Measurements from ENCODE around the gene CCN2. TPM values are rescaled to one million over a fixed set of nuclear protein-coding genes. Genes with fewer than 3 reads are reported as not detected.

The CCN2 gene
- total and polyA plus RNA-seq, 2 of the 8 experiments (the other 6 are each of a cell fraction or from before 2014, with no cell fraction given) = 25.0 to 107 TPM

GRCh38 chr6:131955876-131956275 lies 4.7 kb upstream of the CCN2 start:
- H2BK120ac ChIP-seq (replicated peaks; ENCODE audit: low read depth, low read length) = no peak overlapping the region
- H3K79me1 ChIP-seq (ENCODE audit: low read depth, low read length) = no peaks in the 10 kb centered on the region
- H4K20me1 ChIP-seq (replicated peaks in 1 of 2; ENCODE audit: control insufficient read depth in 1 of 2, insufficient read depth in 2 of 2, low read length in 2 of 2) = no peaks in the 10 kb centered on the region
- no peaks in the 10 kb centered on the region; the same call in 1 of the 2 replicates for H3K23me2 ChIP-seq (ENCODE audit: low read depth, low read length)
- H3K23ac ChIP-seq (ENCODE audit: insufficient read length) = no peak overlapping the region
- H3K18ac ChIP-seq (ENCODE audit: extremely low read depth, low read length) = no peak overlapping the region; the same call in 1 of the 2 replicates
- 0 out of 2 replicates have a peak overlapping the region, but pooled peaks have one; percentile 12 for H2BK15ac ChIP-seq (ENCODE audit: low read length)
- ChIA-PET CTCF (ENCODE audit: partially characterized antibody) (interaction anchor here (0.7 to 3.2 kb wide), 12 partner anchors 8 to 324 kb away, joined by 3 to 20 read pairs (median 4); no protein-coding TSS in a partner anchor), POLR2A (ENCODE audit: partially characterized antibody) (interaction anchor here (0.6 to 1.7 kb wide), 4 partner anchors 9 to 250 kb away, joined by 3 to 8 read pairs (median 3); no protein-coding TSS in a partner anchor)
- DNase-seq (ENCODE audit: low read depth in 1 of 2, low spot score in 2 of 2) (no peak), FAIRE-seq (peak; percentile 19)
- H3K36me3 ChIP-seq (ENCODE audit: control insufficient read depth in 2 of 4, insufficient read depth in 4 of 4, low read length in 3 of 4) = no peaks in the 10 kb centered on the region
- H4K91ac ChIP-seq (replicated peaks; ENCODE audit: insufficient read length, low read length) = no peak overlapping the region
- peaks cover 0 to 10% of the 10 kb centered on the region in 2 experiments; a peak in 1 of 4 replicates for H3K79me2 ChIP-seq (ENCODE audit: control insufficient read depth in 1 of 2, insufficient read depth in 2 of 2, low read length in 2 of 2)
- WGBS, 2 experiments (ENCODE audit: extremely low coverage in 1 of 2, insufficient coverage in 1 of 2, insufficient read length in 1 of 2, insufficient replicate concordance in 2 of 2, low coverage in 1 of 2, low lambda C conversion rate in 2 of 2, missing lambda C conversion rate in 1 of 2) = 100% methylated on average over 1 of the region's 1 CpG; no CpG with 5 or more reads in 1 of the 2 experiments
- no peaks in the 10 kb centered on the region for H3K9me3 ChIP-seq (ENCODE audit: insufficient read depth in 2 of 2, low read depth in 1 of 2, low read length in 1 of 2)
- H2BK5ac ChIP-seq (ENCODE audit: low read depth, low read length) = no peak overlapping the region
- H4K8ac ChIP-seq (ENCODE audit: extremely low read depth, insufficient read depth, low read length) = no peak overlapping the region
- no peak overlapping the region for H3K14ac ChIP-seq (ENCODE audit: insufficient read length)
- H2AFZ ChIP-seq (ENCODE audit: low read length) = no peak overlapping the region
- H3K56ac ChIP-seq (replicated peaks; ENCODE audit: insufficient read length, low read depth, low read length) = no peak overlapping the region
- H2BK12ac ChIP-seq (ENCODE audit: low read depth, low read length) = peak overlapping the region; percentile 53; the same call in 1 of the 2 replicates
- no peak overlapping the region for H4K5ac ChIP-seq (ENCODE audit: insufficient read length, low read depth, low read length)
- H2AK5ac ChIP-seq (ENCODE audit: low read depth, low read length) = no peak overlapping the region
- H3K4me2 ChIP-seq (ENCODE audit: insufficient read depth in 1 of 2, low read depth in 2 of 2, low read length in 2 of 2) = peak overlapping the region in 1 of 2 experiments; percentile 6; a peak in 1 of 4 replicates
- H3K9ac ChIP-seq (replicated peaks in 1 of 4; ENCODE audit: extremely low read depth in 1 of 4, low read depth in 3 of 4, low read length in 3 of 4) = no peak overlapping the region
- H3K4ac ChIP-seq (replicated peaks; ENCODE audit: insufficient read length, low read depth, low read length) = no peak overlapping the region
- H3K27me3 ChIP-seq (replicated peaks in 1 of 4; ENCODE audit: control insufficient read depth in 3 of 4, extremely low read depth in 1 of 4, insufficient read depth in 3 of 4, low read length in 3 of 4) = no peaks in the 10 kb centered on the region
- TF ChIP-seq, protein P1, sequence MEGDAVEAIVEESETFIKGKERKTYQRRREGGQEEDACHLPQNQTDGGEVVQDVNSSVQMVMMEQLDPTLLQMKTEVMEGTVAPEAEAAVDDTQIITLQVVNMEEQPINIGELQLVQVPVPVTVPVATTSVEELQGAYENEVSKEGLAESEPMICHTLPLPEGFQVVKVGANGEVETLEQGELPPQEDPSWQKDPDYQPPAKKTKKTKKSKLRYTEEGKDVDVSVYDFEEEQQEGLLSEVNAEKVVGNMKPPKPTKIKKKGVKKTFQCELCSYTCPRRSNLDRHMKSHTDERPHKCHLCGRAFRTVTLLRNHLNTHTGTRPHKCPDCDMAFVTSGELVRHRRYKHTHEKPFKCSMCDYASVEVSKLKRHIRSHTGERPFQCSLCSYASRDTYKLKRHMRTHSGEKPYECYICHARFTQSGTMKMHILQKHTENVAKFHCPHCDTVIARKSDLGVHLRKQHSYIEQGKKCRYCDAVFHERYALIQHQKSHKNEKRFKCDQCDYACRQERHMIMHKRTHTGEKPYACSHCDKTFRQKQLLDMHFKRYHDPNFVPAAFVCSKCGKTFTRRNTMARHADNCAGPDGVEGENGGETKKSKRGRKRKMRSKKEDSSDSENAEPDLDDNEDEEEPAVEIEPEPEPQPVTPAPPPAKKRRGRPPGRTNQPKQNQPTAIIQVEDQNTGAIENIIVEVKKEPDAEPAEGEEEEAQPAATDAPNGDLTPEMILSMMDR (IDR thresholded peaks at IDR 0.05; ENCODE audit: control extremely low read depth in 1 of 3, insufficient read depth in 1 of 3, low read depth in 1 of 3, low read length in 3 of 3) = peak in 1 of 3 experiments; percentile 33; a peak in 2 of 4 replicates
- TF ChIP-seq RAD21 (IDR thresholded peaks at IDR 0.05 in 1 of 2, conservative IDR thresholded peaks at IDR 0.05 in 1 of 2; ENCODE audit: low read depth in 2 of 2, low read length in 2 of 2) (peak; percentile 30 to 55; a peak in 3 of 4 replicates), SUZ12 (IDR thresholded peaks at IDR 0.05; ENCODE audit: low read length) (no peak), CEBPB (IDR thresholded peaks at IDR 0.05; ENCODE audit: low read depth, low read length) (no peak)
- H3K27ac ChIP-seq (ENCODE audit: low read depth, low read length) = no peak overlapping the region
- no peak overlapping the region for H3K4me3 ChIP-seq (ENCODE audit: extremely low read depth in 1 of 4, insufficient read depth in 2 of 4, low read depth in 3 of 4, low read length in 4 of 4)
- H2BK20ac ChIP-seq (ENCODE audit: low read length) = no peak overlapping the region; the same call in 1 of the 2 replicates
- peaks cover 15 to 28% (median 22%) of the 10 kb centered on the region in 4 experiments for H3K4me1 ChIP-seq (replicated peaks in 1 of 4; ENCODE audit: control insufficient read depth in 3 of 4, insufficient read depth in 4 of 4, low read length in 3 of 4)
